Transverse colon (tissue), 4 donors: ENCODE data around the gene C10orf88. TPM values are rescaled to one million over a fixed set of nuclear protein-coding genes. Genes with fewer than 3 reads are reported as not detected.

ENCODE experiments used
- DNase-seq: peaks from one replicate; pipeline ENCODE4 v3.0.0-alpha.2; 2019
- H3K27ac ChIP-seq, 4 donors: fragments of 200-600 bp; sonication (generic); 2 replicates each; pipeline ENCODE4 v1.5.1; 2016 to 2018; ENCODE audit warnings: inconsistent platforms in 4 of 4
- H3K27me3 ChIP-seq: fragments of 200-600 bp; sonication (generic); 2 replicates; pipeline ENCODE4 v1.5.1; 2017; ENCODE audit warnings: inconsistent platforms
- H3K36me3 ChIP-seq, 4 donors: fragments of 200-600 bp; sonication (generic); 2 replicates each; pipeline ENCODE4 v1.5.1; 2017 to 2019; ENCODE audit warnings: inconsistent platforms in 4 of 4
- H3K4me1 ChIP-seq, 4 donors: fragments of 200-600 bp; sonication (generic); 2 replicates each; pipeline ENCODE4 v1.5.1; 2017 to 2020; ENCODE audit warnings: inconsistent platforms in 4 of 4
- H3K4me3 ChIP-seq, 4 donors: fragments of 200-600 bp; sonication (generic); 1 replicate in 1 of 4; 2 replicates in 3 of 4; pipeline versions ENCODE4 v1.5.1 to v1.6.1; 2017 to 2019; ENCODE audit warnings: inconsistent platforms in 4 of 4
- H3K9me3 ChIP-seq, 2 donors: fragments of 200-600 bp; sonication (generic); 2 replicates each; pipeline ENCODE4 v1.5.1; 2017 to 2019; ENCODE audit warnings: inconsistent platforms in 2 of 2
- EP300 ChIP-seq: sonication (generic); formaldehyde crosslinking; IDR thresholded peaks from one replicate; pipeline ENCODE4 v1.6.1; 2017; ENCODE audit warnings: antibody characterized with exemption, low read depth
- POLR2A ChIP-seq: fragments of 450-650 bp; IDR thresholded peaks from one replicate; pipeline ENCODE4 v1.6.1; 2016; ENCODE audit warnings: antibody characterized with exemption, mild to moderate bottlenecking, moderate library complexity
- POLR2AphosphoS5 ChIP-seq, 3 donors: sonication (generic); formaldehyde crosslinking; IDR thresholded peaks; one replicate each; pipeline ENCODE4 v1.6.1; 2016; ENCODE audit warnings: antibody characterized with exemption in 3 of 3
- WGBS, 2 donors: methylation state at CpG; one replicate each; pipeline ENCODE4 v1.1.5; 2018; ENCODE audit warnings: low coverage in 1 of 2; 5-methylcytosine and 5-hydroxymethylcytosine counted together
- in situ Hi-C, 4 donors: fragments of 200-750 bp; cut with MboI; loops; one replicate each; pipeline versions ENCODE4 v1.15.0 to v1.15.1; 2017; ENCODE audit warnings: low sequenced_read_pairs in 3 of 4, low pct_ligation_motif_present in 1 of 4, low pct_unique_long_range_greater_than_20kb in 1 of 4
- intact Hi-C: fragments of 100-400 bp; cut with DNase I; formaldehyde crosslinking; loops from one replicate; pipeline ENCODE4 v1.15.1; 2023; ENCODE audit warnings: low total_unique reads
- total RNA-seq, 4 donors: library from RNA; depleted of rRNA; stranded (reverse); fragments of >200 nt; gene quantifications; one replicate each; pipeline ENCODE4 v1.1.0, GENCODE V29; 2016
- TF ChIP-seq, protein P1 (sequence below), 5 experiments: fragments of 200-600 bp in 3 of 5; fragments of 450-650 bp in 2 of 5; sonication (generic) in 3 of 5; IDR thresholded peaks; 1 replicate in 2 of 5; 2 replicates in 3 of 5; pipeline ENCODE4 v1.5.1; 2016 to 2017; ENCODE audit warnings: antibody characterized with exemption in 5 of 5, inconsistent platforms in 3 of 5, mild to moderate bottlenecking in 2 of 5, moderate library complexity in 1 of 5

C10orf88 gene
- total RNA-seq, 4 donors from 2014 or later: 4.9 to 30.8 (median 7.4) TPM

DNA sequence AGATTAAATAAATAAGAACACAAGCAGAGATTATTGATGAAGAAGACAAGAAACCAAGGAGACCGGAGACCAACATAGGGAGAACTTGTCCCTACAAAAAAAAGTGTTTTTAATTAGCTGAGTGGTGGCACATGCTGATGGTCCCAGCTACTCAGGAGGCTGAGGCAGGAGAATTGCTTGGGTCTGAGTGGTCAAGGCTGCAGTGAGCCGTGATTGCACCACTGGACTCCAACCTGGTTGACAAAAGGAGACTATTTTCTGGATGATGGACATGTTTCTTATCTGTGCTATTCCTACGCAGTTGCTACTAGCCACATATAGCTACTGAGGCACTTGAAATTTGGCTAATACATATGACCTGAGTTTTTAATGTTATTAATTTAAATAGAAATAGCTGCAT, 44.9 kb upstream of the C10orf88 start:
- intact Hi-C loops: no loop called here
- Histone ChIP-seq H3K4me3 (no peak overlapping the region), H3K27me3 (no peaks in the 10 kb centered on the region), H3K9me3 (no peaks in the 10 kb centered on the region), H3K4me1 (peaks cover 0 to 17% (median 13%) of the 10 kb centered on the region in 4 donors), H3K36me3 (peaks cover 0 to 16% (median 7%) of the 10 kb centered on the region in 4 donors), H3K27ac (no peak overlapping the region)
- in situ Hi-C loops: no loop called here
- DNase-seq: no peak
- WGBS, 2 donors: 83 to 95% methylated on average over 2 to 3 of the region's 3 CpGs
- no peak for TF ChIP-seq EP300
- TF ChIP-seq POLR2AphosphoS5 (IDR thresholded peaks at IDR 0.05): no peak
- no peak for TF ChIP-seq POLR2A
- TF ChIP-seq, protein P1, sequence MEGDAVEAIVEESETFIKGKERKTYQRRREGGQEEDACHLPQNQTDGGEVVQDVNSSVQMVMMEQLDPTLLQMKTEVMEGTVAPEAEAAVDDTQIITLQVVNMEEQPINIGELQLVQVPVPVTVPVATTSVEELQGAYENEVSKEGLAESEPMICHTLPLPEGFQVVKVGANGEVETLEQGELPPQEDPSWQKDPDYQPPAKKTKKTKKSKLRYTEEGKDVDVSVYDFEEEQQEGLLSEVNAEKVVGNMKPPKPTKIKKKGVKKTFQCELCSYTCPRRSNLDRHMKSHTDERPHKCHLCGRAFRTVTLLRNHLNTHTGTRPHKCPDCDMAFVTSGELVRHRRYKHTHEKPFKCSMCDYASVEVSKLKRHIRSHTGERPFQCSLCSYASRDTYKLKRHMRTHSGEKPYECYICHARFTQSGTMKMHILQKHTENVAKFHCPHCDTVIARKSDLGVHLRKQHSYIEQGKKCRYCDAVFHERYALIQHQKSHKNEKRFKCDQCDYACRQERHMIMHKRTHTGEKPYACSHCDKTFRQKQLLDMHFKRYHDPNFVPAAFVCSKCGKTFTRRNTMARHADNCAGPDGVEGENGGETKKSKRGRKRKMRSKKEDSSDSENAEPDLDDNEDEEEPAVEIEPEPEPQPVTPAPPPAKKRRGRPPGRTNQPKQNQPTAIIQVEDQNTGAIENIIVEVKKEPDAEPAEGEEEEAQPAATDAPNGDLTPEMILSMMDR (IDR thresholded peaks at IDR 0.05): no peak

DNA sequence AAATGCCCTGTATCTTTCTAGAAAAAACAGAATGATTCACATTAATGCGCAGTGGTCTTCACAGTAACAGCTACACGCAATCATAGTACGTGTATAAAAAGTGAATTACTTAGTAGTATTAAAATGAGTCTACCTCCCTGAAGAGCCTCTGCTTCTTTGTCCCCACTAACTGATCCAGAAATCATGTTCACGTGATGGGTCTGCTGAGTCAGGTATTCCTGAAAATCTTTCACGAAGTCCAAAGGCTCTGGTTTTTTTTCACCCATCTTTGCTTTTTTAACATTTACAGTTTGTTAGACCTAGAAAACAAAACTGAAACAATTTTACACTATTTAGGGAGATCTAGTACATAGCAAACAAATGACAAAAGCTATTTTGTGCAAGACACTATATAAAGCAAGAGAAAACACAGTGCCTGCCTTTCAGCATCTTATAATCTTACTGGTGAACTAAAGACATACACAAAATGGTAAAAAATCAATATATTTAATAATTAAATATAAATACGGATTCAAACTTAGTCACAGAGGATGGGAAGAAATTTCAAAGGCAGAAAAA, 44.4 kb upstream of the C10orf88 start:
- H3K36me3 ChIP-seq: peaks cover 0 to 19% (median 8%) of the 10 kb centered on the region in 4 donors
- WGBS, 2 donors: 61 to 88% methylated on average over 6 of the region's 6 CpGs
- in situ Hi-C loops: no loop called here

DNA sequence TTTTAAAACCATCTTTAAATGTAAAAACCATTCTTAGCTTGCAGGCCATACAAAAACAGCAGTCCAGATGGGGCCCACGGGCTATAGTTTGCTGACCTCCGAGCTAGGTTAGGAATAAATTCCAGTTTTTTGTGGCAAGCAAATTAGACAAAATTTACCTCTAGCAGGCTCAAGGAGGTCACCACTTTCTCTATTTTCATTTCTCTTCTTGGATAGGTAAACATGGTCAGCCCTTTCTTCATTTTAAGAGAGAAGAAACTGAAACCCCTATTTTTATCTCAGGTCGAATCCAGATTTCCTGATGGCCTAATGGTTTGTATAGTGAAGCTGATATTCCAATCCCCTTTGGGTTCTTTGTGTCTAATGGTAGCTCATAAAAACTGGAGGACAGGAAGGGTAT, 43.8 kb upstream of the C10orf88 start:
- TF ChIP-seq EP300 (no peak), POLR2AphosphoS5 (IDR thresholded peaks at IDR 0.05) (no peak), POLR2A (no peak)
- TF ChIP-seq, protein P1 (IDR thresholded peaks at IDR 0.05): no peak
- H3K27ac ChIP-seq: no peak overlapping the region
- H3K4me1 ChIP-seq: peaks cover 0 to 17% (median 13%) of the 10 kb centered on the region in 4 donors
- WGBS, 2 donors: 80 to 88% methylated on average over 3 of the region's 3 CpGs
- no peaks in the 10 kb centered on the region for H3K9me3 ChIP-seq
- H3K4me3 ChIP-seq: no peak overlapping the region
- DNase-seq: no peak
- H3K36me3 ChIP-seq: peaks cover 0 to 19% (median 9%) of the 10 kb centered on the region in 4 donors
- H3K27me3 ChIP-seq: no peaks in the 10 kb centered on the region
- in situ Hi-C loops: no loop called here
- intact Hi-C loops: no loop called here

More for the DNA sequence above, 44.4 kb upstream of the C10orf88 start:
- H3K4me1 ChIP-seq: peaks cover 0 to 17% (median 13%) of the 10 kb centered on the region in 4 donors
- TF ChIP-seq POLR2AphosphoS5 (IDR thresholded peaks at IDR 0.05) (no peak), EP300 (no peak), POLR2A (no peak)
- TF ChIP-seq, protein P1 (IDR thresholded peaks at IDR 0.05): no peak
- no peak overlapping the region for H3K4me3 ChIP-seq
- intact Hi-C loops: no loop called here
- no peak overlapping the region for H3K27ac ChIP-seq
- no peaks in the 10 kb centered on the region for H3K9me3 ChIP-seq
- no peak for DNase-seq
- no peaks in the 10 kb centered on the region for H3K27me3 ChIP-seq

DNA sequence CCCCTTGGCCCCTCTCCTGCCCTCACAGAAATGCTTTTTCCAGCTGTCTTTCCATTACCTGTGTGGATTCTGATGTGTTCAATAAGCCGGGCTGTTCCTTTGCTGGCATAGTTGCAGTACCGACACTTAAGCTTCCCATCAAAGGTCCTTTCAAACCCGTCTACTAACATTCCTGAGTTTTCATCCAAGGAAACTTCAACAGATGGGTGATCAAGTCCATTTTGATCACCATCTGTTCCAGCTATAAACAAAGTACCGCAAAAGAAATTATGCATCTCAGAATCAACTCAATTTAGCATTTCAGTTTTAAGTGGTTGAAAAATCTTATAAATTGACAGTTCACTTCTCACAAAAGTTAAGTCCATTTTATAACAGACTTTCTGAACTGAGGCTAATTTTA, 41.9 kb upstream of the C10orf88 start:
- Histone ChIP-seq H3K36me3 (peaks cover 0 to 24% (median 10%) of the 10 kb centered on the region in 4 donors), H3K27me3 (no peaks in the 10 kb centered on the region), H3K9me3 (no peaks in the 10 kb centered on the region), H3K4me3 (no peak overlapping the region), H3K27ac (no peak overlapping the region), H3K4me1 (peaks cover 0 to 17% (median 13%) of the 10 kb centered on the region in 4 donors)
- intact Hi-C loops: no loop called here
- DNase-seq: no peak
- 78 to 88% methylated on average over 4 of the region's 4 CpGs for WGBS, 2 donors
- in situ Hi-C loops: no loop called here
- TF ChIP-seq POLR2A: no peak
- TF ChIP-seq POLR2AphosphoS5 (IDR thresholded peaks at IDR 0.05): no peak
- TF ChIP-seq, protein P1 (IDR thresholded peaks at IDR 0.05): no peak
- TF ChIP-seq EP300: no peak
